Bronchus fibroblast of lung (primary cell): ENCODE measurements around the gene LIG4. TPM values are rescaled to one million over a fixed set of nuclear protein-coding genes. Genes with fewer than 3 reads are reported as not detected.

Experiments used
- total RNA-seq: library from RNA; depleted of rRNA; stranded (reverse); fragments of >200 nt; gene quantifications from 2 replicates; pipeline ENCODE4 v1.2.3, GENCODE V29; 2015

The LIG4 gene
- total RNA-seq: 4.8 and 5.5 TPM in 2 replicates

DNA sequence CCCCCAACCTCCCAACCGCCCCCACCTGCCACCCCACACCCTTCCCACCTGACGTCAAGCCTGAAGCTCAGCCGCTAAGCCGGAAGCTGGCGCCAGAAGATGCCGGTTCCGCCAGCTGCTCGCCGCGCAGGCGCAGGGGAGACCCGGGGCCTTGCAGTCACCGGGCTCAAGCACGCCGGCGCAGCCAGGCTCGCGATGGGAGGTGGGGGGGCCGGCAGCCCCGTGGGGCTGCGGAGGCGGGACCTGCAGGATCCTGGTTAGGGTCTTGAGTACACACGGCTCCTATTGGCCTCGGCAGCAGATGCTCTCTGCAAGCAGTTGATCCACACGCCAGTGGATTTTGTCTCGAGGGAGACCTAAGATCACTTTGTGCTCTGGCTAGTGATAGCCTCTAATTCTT lies at the start of gene LIG4:
TSS of gene LIG4 (minus strand) at position 101 of the 400 bp plus-strand sequence. CDS start 4,268 bp downstream, outside the sequence.

DNA sequence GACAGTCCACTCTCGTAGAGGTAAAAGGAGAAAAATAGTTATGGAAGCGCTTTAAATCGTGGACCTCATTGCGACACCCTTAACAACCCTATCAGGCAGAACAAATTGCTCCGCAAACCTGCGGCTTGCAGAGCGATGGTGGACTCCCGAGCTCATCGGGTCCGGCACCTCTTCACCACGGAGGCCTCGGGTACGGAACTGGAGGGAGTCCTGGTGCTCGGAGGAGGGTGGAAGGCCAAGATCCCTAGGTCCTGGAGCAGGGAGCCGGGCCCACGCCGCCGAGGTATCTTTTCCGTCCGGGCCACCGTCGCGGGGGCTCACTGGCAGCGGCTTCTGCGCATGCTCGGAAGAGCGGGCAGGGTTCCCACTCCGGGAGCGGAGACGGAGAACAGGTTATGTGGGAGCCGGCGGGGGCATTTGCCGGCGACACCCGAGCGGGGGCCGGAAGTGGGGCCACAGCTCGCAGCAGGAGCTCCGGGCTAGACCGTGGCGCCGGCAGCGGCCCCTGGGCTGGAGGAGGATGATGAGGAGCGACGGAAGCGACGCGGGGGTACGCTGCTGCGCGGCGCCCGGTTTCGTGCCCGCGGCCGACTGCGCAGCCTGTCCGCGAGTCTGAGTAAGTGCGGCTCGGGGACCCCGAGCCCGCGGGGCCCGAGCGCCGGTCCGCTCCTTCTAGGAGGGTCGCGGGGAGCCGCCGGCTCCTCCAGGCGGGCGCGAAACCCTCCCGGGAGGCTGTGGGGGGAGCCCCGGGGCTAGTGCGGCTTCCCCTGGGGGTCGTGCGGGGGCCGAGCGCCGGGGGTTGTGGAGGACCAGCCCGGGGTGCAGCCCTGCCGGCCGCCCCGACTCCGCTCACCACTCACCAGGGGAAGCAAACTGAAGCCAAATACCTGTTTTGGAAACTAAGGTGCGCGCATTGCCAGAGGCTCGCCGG lies 3.0 kb upstream of the LIG4 start, which contains the start of gene ABHD13:
TSS of gene ABHD13 (plus strand) at position 349 of the 931 bp plus-strand sequence. CDS start 10,827 bp downstream, outside the sequence.

Other genes with a start within 250 kb of the LIG4 start
- gene ABHD13, start 2.9 kb upstream of the LIG4 start, total RNA-seq: 3.7 and 4.4 TPM in 2 replicates
- 0.74 and 2.5 TPM in 2 replicates for gene TNFSF13B, start 54.2 kb upstream of the LIG4 start, total RNA-seq